Tibial nerve (tissue), 4 donors: ENCODE data around the gene RGS7BP. TPM values are rescaled to one million over a fixed set of nuclear protein-coding genes. Genes with fewer than 3 reads are reported as not detected.

Experiments used
- DNase-seq, 2 donors: peaks; one replicate each; pipeline ENCODE4 v3.0.0-alpha.2; 2019; ENCODE audit warnings: low spot score in 2 of 2
- H3K27ac ChIP-seq, 4 donors: fragments of 200-600 bp; sonication (generic) in 3 of 4; one replicate each; pipeline ENCODE4 v1.5.1; 2017 to 2019; ENCODE audit warnings: mild to moderate bottlenecking in 1 of 4
- H3K27me3 ChIP-seq, 2 donors: fragments of 200-600 bp; sonication (generic) in 1 of 2; one replicate each; pipeline versions ENCODE4 v1.5.1 to v1.6.0; 2017 to 2019
- H3K36me3 ChIP-seq, 3 donors: fragments of 200-600 bp; sonication (generic); one replicate each; pipeline ENCODE4 v1.5.1; 2018 to 2019
- H3K4me1 ChIP-seq, 4 donors: fragments of 200-600 bp; sonication (generic) in 3 of 4; one replicate each; pipeline ENCODE4 v1.5.1; 2017 to 2019
- H3K4me3 ChIP-seq, 4 donors: fragments of 200-600 bp; sonication (generic) in 3 of 4; one replicate each; pipeline ENCODE4 v1.5.1; 2017 to 2019; ENCODE audit warnings: mild to moderate bottlenecking in 1 of 4, moderate library complexity in 1 of 4
- H3K9me3 ChIP-seq, 4 donors: fragments of 200-600 bp; sonication (generic) in 3 of 4; one replicate each; pipeline ENCODE4 v1.5.1; 2017 to 2019
- EP300 ChIP-seq, 2 donors: sonication (generic); formaldehyde crosslinking; IDR thresholded peaks; one replicate each; pipeline ENCODE4 v1.6.1; 2017; ENCODE audit warnings: antibody characterized with exemption in 2 of 2, mild to moderate bottlenecking in 1 of 2
- POLR2A ChIP-seq, 2 donors: fragments of 450-650 bp; IDR thresholded peaks; one replicate each; pipeline ENCODE4 v1.6.1; 2017; ENCODE audit warnings: antibody characterized with exemption in 2 of 2, mild to moderate bottlenecking in 2 of 2, moderate library complexity in 2 of 2
- WGBS, 2 donors: methylation state at CpG; one replicate each; pipeline ENCODE4 v1.1.5; 2018; 5-methylcytosine and 5-hydroxymethylcytosine counted together
- total RNA-seq, 4 donors: library from RNA; depleted of rRNA; stranded (reverse); fragments of >200 nt; gene quantifications; one replicate each; pipeline ENCODE4 v1.1.0, GENCODE V29; 2016
- TF ChIP-seq, protein P1 (sequence below), 5 experiments: fragments of 200-600 bp in 3 of 5; fragments of 450-650 bp in 2 of 5; sonication (generic) in 3 of 5; IDR thresholded peaks; one replicate each; pipeline ENCODE4 v1.5.1; 2016 to 2019; ENCODE audit warnings: antibody characterized with exemption in 5 of 5, mild to moderate bottlenecking in 3 of 5, moderate library complexity in 2 of 5

The RGS7BP gene
- total RNA-seq, 4 donors from 2014 or later, result 0.42 to 1.4 (median 0.96) TPM

GRCh38 chr5:64570395-64570996 lies 64.7 kb downstream of the RGS7BP start:
- no peak for TF ChIP-seq POLR2A (IDR thresholded peaks at IDR 0.05)
- TF ChIP-seq, protein P1, sequence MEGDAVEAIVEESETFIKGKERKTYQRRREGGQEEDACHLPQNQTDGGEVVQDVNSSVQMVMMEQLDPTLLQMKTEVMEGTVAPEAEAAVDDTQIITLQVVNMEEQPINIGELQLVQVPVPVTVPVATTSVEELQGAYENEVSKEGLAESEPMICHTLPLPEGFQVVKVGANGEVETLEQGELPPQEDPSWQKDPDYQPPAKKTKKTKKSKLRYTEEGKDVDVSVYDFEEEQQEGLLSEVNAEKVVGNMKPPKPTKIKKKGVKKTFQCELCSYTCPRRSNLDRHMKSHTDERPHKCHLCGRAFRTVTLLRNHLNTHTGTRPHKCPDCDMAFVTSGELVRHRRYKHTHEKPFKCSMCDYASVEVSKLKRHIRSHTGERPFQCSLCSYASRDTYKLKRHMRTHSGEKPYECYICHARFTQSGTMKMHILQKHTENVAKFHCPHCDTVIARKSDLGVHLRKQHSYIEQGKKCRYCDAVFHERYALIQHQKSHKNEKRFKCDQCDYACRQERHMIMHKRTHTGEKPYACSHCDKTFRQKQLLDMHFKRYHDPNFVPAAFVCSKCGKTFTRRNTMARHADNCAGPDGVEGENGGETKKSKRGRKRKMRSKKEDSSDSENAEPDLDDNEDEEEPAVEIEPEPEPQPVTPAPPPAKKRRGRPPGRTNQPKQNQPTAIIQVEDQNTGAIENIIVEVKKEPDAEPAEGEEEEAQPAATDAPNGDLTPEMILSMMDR (IDR thresholded peaks at IDR 0.05), result no peak
- no peak for TF ChIP-seq EP300 (IDR thresholded peaks at IDR 0.05)
- Histone ChIP-seq H3K27me3 (no peaks in the 10 kb centered on the region), H3K9me3 (no peaks in the 10 kb centered on the region), H3K4me1 (no peaks in the 10 kb centered on the region), H3K27ac (no peak overlapping the region), H3K4me3 (no peak overlapping the region), H3K36me3 (no peaks in the 10 kb centered on the region)
- WGBS, 2 donors, result 74 to 75% methylated on average over 2 of the region's 2 CpGs
- DNase-seq, result no peak

DNA sequence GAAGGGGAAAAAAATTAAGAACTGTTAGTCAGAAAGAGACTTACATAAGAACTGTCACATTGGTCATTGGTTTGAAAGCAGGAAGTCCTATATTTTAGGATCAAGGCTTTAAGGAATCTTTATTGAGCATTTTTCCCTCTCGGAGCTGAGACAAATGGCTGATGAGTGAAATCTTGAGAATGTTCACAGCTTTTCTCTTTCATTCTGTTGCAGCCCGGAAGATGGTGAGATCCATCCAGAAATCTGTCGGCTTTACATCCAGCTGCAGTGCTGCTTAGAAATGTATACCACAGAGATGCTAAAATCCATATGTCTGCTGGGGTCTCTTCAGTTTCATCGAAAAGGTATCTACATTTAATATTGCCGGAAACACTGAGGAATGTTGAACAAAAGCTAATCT lies 69.7 kb downstream of the RGS7BP start:
- TF ChIP-seq POLR2A (IDR thresholded peaks at IDR 0.05) (no peak), EP300 (IDR thresholded peaks at IDR 0.05) (no peak)
- TF ChIP-seq, protein P1 (IDR thresholded peaks at IDR 0.05), result no peak
- Histone ChIP-seq H3K9me3 (no peaks in the 10 kb centered on the region), H3K27me3 (no peaks in the 10 kb centered on the region), H3K36me3 (no peaks in the 10 kb centered on the region), H3K4me1 (no peaks in the 10 kb centered on the region), H3K4me3 (no peak overlapping the region), H3K27ac (no peak overlapping the region)
- no peak for DNase-seq
- 78 to 81% methylated on average over 5 of the region's 5 CpGs for WGBS, 2 donors

GRCh38 chr5:64576250-64576649 lies 70.4 kb downstream of the RGS7BP start:
- Histone ChIP-seq H3K9me3 (no peaks in the 10 kb centered on the region), H3K36me3 (no peaks in the 10 kb centered on the region), H3K4me1 (no peaks in the 10 kb centered on the region), H3K27ac (no peak overlapping the region), H3K4me3 (no peak overlapping the region), H3K27me3 (no peaks in the 10 kb centered on the region)
- WGBS, 2 donors, result 31 to 42% methylated on average over 2 of the region's 2 CpGs
- no peak for DNase-seq
- no peak for TF ChIP-seq EP300 (IDR thresholded peaks at IDR 0.05)
- no peak for TF ChIP-seq POLR2A (IDR thresholded peaks at IDR 0.05)
- TF ChIP-seq, protein P1 (IDR thresholded peaks at IDR 0.05), result no peak

GRCh38 chr5:64585646-64586045 lies 79.8 kb downstream of the RGS7BP start:
- Histone ChIP-seq H3K36me3 (no peaks in the 10 kb centered on the region), H3K4me3 (no peak overlapping the region)

DNA sequence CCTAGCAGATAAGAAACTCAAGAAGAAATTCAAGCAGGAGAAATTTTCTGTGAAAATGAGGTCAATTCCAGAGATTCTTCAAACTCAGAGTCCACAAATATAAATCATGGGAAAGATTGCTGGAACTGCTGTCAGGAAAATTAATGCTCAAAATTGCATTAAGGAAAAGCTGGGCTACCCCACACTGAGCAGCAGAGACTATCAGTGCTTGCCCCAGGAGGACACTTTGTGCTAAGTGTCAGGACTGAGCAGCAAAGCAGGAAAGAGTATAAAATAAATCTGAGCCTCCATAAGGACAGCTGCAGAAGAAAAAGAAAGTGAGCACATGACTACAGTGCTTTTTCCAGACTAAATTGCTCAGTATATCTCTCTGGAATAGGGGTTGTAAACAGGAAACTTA lies 81.6 kb downstream of the RGS7BP start:
- peaks cover 0 to 13% (median 2%) of the 10 kb centered on the region in 4 donors for H3K4me1 ChIP-seq
- no peaks in the 10 kb centered on the region for H3K9me3 ChIP-seq
- no peaks in the 10 kb centered on the region for H3K36me3 ChIP-seq
- H3K27ac ChIP-seq, result no peak overlapping the region
- TF ChIP-seq, protein P1 (IDR thresholded peaks at IDR 0.05), result no peak
- TF ChIP-seq EP300 (IDR thresholded peaks at IDR 0.05) (no peak), POLR2A (IDR thresholded peaks at IDR 0.05) (no peak)
- no peak for DNase-seq
- H3K27me3 ChIP-seq, result no peaks in the 10 kb centered on the region
- no peak overlapping the region for H3K4me3 ChIP-seq

More at GRCh38 chr5:64585646-64586045, 79.8 kb downstream of the RGS7BP start:
- WGBS, 2 donors, result 44 to 50% methylated on average over 4 of the region's 4 CpGs
- no peak for TF ChIP-seq POLR2A (IDR thresholded peaks at IDR 0.05)
- TF ChIP-seq EP300 (IDR thresholded peaks at IDR 0.05), result peak in 1 of 2 donors; percentile 38
- TF ChIP-seq, protein P1 (IDR thresholded peaks at IDR 0.05), result no peak
- Histone ChIP-seq H3K27me3 (no peaks in the 10 kb centered on the region), H3K4me1 (peaks cover 0 to 13% (median 2%) of the 10 kb centered on the region in 4 donors), H3K9me3 (no peaks in the 10 kb centered on the region), H3K27ac (peak overlapping the region in 2 of 4 donors; percentile 16 to 54)
- DNase-seq, result no peak
